Thyroid gland (tissue), 4 donors: ENCODE measurements around the gene ING3. TPM values are rescaled to one million over a fixed set of nuclear protein-coding genes. Genes with fewer than 3 reads are reported as not detected.

Source experiments
- DNase-seq, 2 donors: peaks; one replicate each; pipeline ENCODE4 v3.0.0-alpha.2; 2019
- H3K27ac ChIP-seq, 3 donors: fragments of 200-600 bp; sonication (generic); 1 replicate in 2 of 3; 2 replicates in 1 of 3; pipeline ENCODE4 v1.5.1; 2016 to 2019; ENCODE audit warnings: mild to moderate bottlenecking in 1 of 3, moderate library complexity in 1 of 3
- H3K27me3 ChIP-seq: fragments of 200-600 bp; sonication (generic); one replicate; pipeline ENCODE4 v1.5.1; 2019
- H3K36me3 ChIP-seq, 2 donors: fragments of 200-600 bp; sonication (generic); one replicate each; pipeline ENCODE4 v1.5.1; 2016 to 2019
- H3K4me1 ChIP-seq, 2 donors: fragments of 200-600 bp; sonication (generic); one replicate each; pipeline ENCODE4 v1.5.1; 2017 to 2019
- H3K4me3 ChIP-seq, 3 donors: fragments of 200-600 bp; sonication (generic); replicated peaks in 1 of 3; 1 replicate in 2 of 3; 2 replicates in 1 of 3; pipeline ENCODE4 v1.5.1; 2016; ENCODE audit warnings: mild to moderate bottlenecking in 1 of 3
- H3K9me3 ChIP-seq: fragments of 200-600 bp; sonication (generic); one replicate; pipeline ENCODE4 v1.5.1; 2017
- CTCF ChIP-seq, 6 experiments: fragments of 200-600 bp in 3 of 6; fragments of 450-650 bp in 3 of 6; sonication (generic) in 3 of 6; IDR thresholded peaks; one replicate each; pipeline ENCODE4 v1.5.1; 2016 to 2019; ENCODE audit warnings: antibody characterized with exemption in 6 of 6, mild to moderate bottlenecking in 2 of 6, inconsistent platforms in 1 of 6, moderate library complexity in 1 of 6
- POLR2A ChIP-seq, 2 donors: fragments of 450-650 bp; IDR thresholded peaks; one replicate each; pipeline ENCODE4 v1.6.1; 2017; ENCODE audit warnings: antibody characterized with exemption in 2 of 2, mild to moderate bottlenecking in 2 of 2, moderate library complexity in 1 of 2
- WGBS, 2 donors: methylation state at CpG; one replicate each; pipeline ENCODE4 v1.1.5; 2017; 5-methylcytosine and 5-hydroxymethylcytosine counted together
- intact Hi-C: fragments of 100-400 bp; cut with DNase I; formaldehyde crosslinking; loops from one replicate; pipeline ENCODE4 v1.15.1; 2023
- total RNA-seq, 4 donors: library from RNA; depleted of rRNA; stranded (reverse); fragments of >200 nt; gene quantifications; one replicate each; pipeline ENCODE4 v1.2.3, GENCODE V29; 2016

The ING3 gene
- total RNA-seq, 4 donors from 2014 or later, result 23.7 to 40.8 (median 37.1) TPM

GRCh38 chr7:121015560-121015959 is 65.0 kb downstream of the ING3 start:
- H3K9me3 ChIP-seq, result no peaks in the 10 kb centered on the region
- TF ChIP-seq POLR2A (IDR thresholded peaks at IDR 0.05), result no peak
- no peak for TF ChIP-seq CTCF (IDR thresholded peaks at IDR 0.05)
- H3K27me3 ChIP-seq, result no peaks in the 10 kb centered on the region
- no peak overlapping the region for H3K27ac ChIP-seq
- no peak for DNase-seq
- intact Hi-C loops, result no loop called here
- 94 to 97% methylated on average over 4 of the region's 4 CpGs for WGBS, 2 donors
- H3K4me1 ChIP-seq, result peaks cover 0 to 9% of the 10 kb centered on the region in 2 donors
- H3K36me3 ChIP-seq, result no peaks in the 10 kb centered on the region
- no peak overlapping the region for H3K4me3 ChIP-seq

- WGBS, 2 donors, result 82 to 87% methylated on average over 2 of the region's 2 CpGs
- Histone ChIP-seq H3K4me3 (no peak overlapping the region), H3K36me3 (no peaks in the 10 kb centered on the region), H3K4me1 (peaks cover 0 to 9% of the 10 kb centered on the region in 2 donors), H3K27ac (peak overlapping the region in 1 of 3 donors; percentile 29), H3K27me3 (no peaks in the 10 kb centered on the region), H3K9me3 (no peaks in the 10 kb centered on the region)
- no peak for DNase-seq
- intact Hi-C loops, result no loop called here
- TF ChIP-seq CTCF (IDR thresholded peaks at IDR 0.05) (no peak), POLR2A (IDR thresholded peaks at IDR 0.05) (no peak)
These were observed 66.4 kb downstream of the ING3 start for GRCh38 chr7:121016966-121017365.

GRCh38 chr7:121017586-121017985 is 67.0 kb downstream of the ING3 start:
- peak overlapping the region in 1 of 3 donors; percentile 29 for H3K27ac ChIP-seq
- peaks cover 0 to 9% of the 10 kb centered on the region in 2 donors for H3K4me1 ChIP-seq
- H3K27me3 ChIP-seq, result no peaks in the 10 kb centered on the region
- intact Hi-C loops, result no loop called here
- H3K36me3 ChIP-seq, result no peaks in the 10 kb centered on the region
- no peak for DNase-seq
- no peak for TF ChIP-seq CTCF (IDR thresholded peaks at IDR 0.05)
- TF ChIP-seq POLR2A (IDR thresholded peaks at IDR 0.05), result no peak
- H3K4me3 ChIP-seq, result no peak overlapping the region
- WGBS, 2 donors, result 80 to 94% methylated on average over 1 of the region's 1 CpG
- no peaks in the 10 kb centered on the region for H3K9me3 ChIP-seq

GRCh38 chr7:121019018-121019417 is 68.4 kb downstream of the ING3 start:
- no peak for DNase-seq
- 72 to 80% methylated on average over 2 of the region's 2 CpGs for WGBS, 2 donors
- intact Hi-C loops, result no loop called here
- TF ChIP-seq POLR2A (IDR thresholded peaks at IDR 0.05), result no peak
- no peak for TF ChIP-seq CTCF (IDR thresholded peaks at IDR 0.05)
- Histone ChIP-seq H3K27me3 (no peaks in the 10 kb centered on the region), H3K27ac (no peak overlapping the region), H3K9me3 (no peaks in the 10 kb centered on the region), H3K4me1 (peaks cover 8 to 18% of the 10 kb centered on the region in 2 donors), H3K4me3 (no peak overlapping the region), H3K36me3 (no peaks in the 10 kb centered on the region)

- no peak for DNase-seq
- no peak overlapping the region for H3K4me3 ChIP-seq
- intact Hi-C loops, result no loop called here
- no peaks in the 10 kb centered on the region for H3K9me3 ChIP-seq
- TF ChIP-seq CTCF (IDR thresholded peaks at IDR 0.05) (no peak), POLR2A (IDR thresholded peaks at IDR 0.05) (no peak)
- H3K36me3 ChIP-seq, result no peaks in the 10 kb centered on the region
- H3K27me3 ChIP-seq, result no peaks in the 10 kb centered on the region
- 97 to 98% methylated on average over 1 of the region's 1 CpG for WGBS, 2 donors
- H3K27ac ChIP-seq, result peak overlapping the region in 1 of 3 donors; percentile 9
- H3K4me1 ChIP-seq, result peaks cover 20 to 21% of the 10 kb centered on the region in 2 donors
These were observed 69.8 kb downstream of the ING3 start for GRCh38 chr7:121020249-121020988.
